ENCODE measurements around the gene PANX2.
"Not testable (repeated sequence)": the region's sequence is repeated elsewhere in the genome, so short reads cannot be mapped to it uniquely, and the experiment has no call there.

The PANX2 gene

GRCh38 chr22:50170453-50171318, at the start of gene PANX2:
PANX2 (plus strand) TSS chr22:50170731; CDS start chr22:50170731, 0 bp downstream.
- DNase-seq = no peak
- in situ Hi-C loops (cut with MboI; ENCODE audit: low pct_unique_long_range_greater_than_20kb, low sequenced_read_pairs) = no loop called here

- no peak for DNase-seq
- in situ Hi-C loops (cut with MboI; ENCODE audit: low pct_unique_long_range_greater_than_20kb, low sequenced_read_pairs) = no loop called here
These were observed 49.3 kb upstream of the PANX2 start for GRCh38 chr22:50121202-50121740.

GRCh38 chr22:50123119-50123518, 47.4 kb upstream of the PANX2 start:
- in situ Hi-C loops (cut with MboI; ENCODE audit: low pct_unique_long_range_greater_than_20kb, low sequenced_read_pairs) = no loop called here
- no peak for DNase-seq

- in situ Hi-C loops (cut with MboI; ENCODE audit: low pct_unique_long_range_greater_than_20kb, low sequenced_read_pairs) = no loop called here
These were observed 45.5 kb upstream of the PANX2 start for GRCh38 chr22:50125029-50125428.

GRCh38 chr22:50129121-50129736, 41.3 kb upstream of the PANX2 start:
- in situ Hi-C loops (cut with MboI; ENCODE audit: low pct_unique_long_range_greater_than_20kb, low sequenced_read_pairs) = no loop called here
- no peak for DNase-seq

More at GRCh38 chr22:50125029-50125428, 45.5 kb upstream of the PANX2 start:
- DNase-seq = no peak

- in situ Hi-C loops (cut with MboI; ENCODE audit: low pct_unique_long_range_greater_than_20kb, low sequenced_read_pairs) = no loop called here
- DNase-seq = no peak
These were observed 38.6 kb upstream of the PANX2 start for GRCh38 chr22:50131894-50132293.

GRCh38 chr22:50134481-50134880, 36.0 kb upstream of the PANX2 start:
- in situ Hi-C loops (cut with MboI; ENCODE audit: low pct_unique_long_range_greater_than_20kb, low sequenced_read_pairs) = no loop called here
- no peak for DNase-seq

- in situ Hi-C loops (cut with MboI; ENCODE audit: low pct_unique_long_range_greater_than_20kb, low sequenced_read_pairs) = no loop called here
- DNase-seq = no peak
These were observed 33.9 kb upstream of the PANX2 start for GRCh38 chr22:50136581-50137015.

- DNase-seq; in situ Hi-C loops (cut with MboI; ENCODE audit: low pct_unique_long_range_greater_than_20kb, low sequenced_read_pairs): not testable (repeated sequence)
These were observed 33.3 kb upstream of the PANX2 start for GRCh38 chr22:50137277-50137676.

- DNase-seq = no peak
- in situ Hi-C loops (cut with MboI; ENCODE audit: low pct_unique_long_range_greater_than_20kb, low sequenced_read_pairs) = no loop called here
These were observed 32.5 kb upstream of the PANX2 start for GRCh38 chr22:50138041-50138440.

GRCh38 chr22:50138988-50139387, 31.5 kb upstream of the PANX2 start:
- DNase-seq = no peak
- in situ Hi-C loops (cut with MboI; ENCODE audit: low pct_unique_long_range_greater_than_20kb, low sequenced_read_pairs) = no loop called here

GRCh38 chr22:50139843-50140415, 30.6 kb upstream of the PANX2 start:
- DNase-seq = no peak
- in situ Hi-C loops (cut with MboI; ENCODE audit: low pct_unique_long_range_greater_than_20kb, low sequenced_read_pairs) = no loop called here

- no peak for DNase-seq
- in situ Hi-C loops (cut with MboI; ENCODE audit: low pct_unique_long_range_greater_than_20kb, low sequenced_read_pairs) = no loop called here
These were observed 29.9 kb upstream of the PANX2 start for GRCh38 chr22:50140615-50141014.

- no peak for DNase-seq
- in situ Hi-C loops (cut with MboI; ENCODE audit: low pct_unique_long_range_greater_than_20kb, low sequenced_read_pairs) = no loop called here
These were observed 29.1 kb upstream of the PANX2 start for GRCh38 chr22:50141462-50141861.

- DNase-seq = no peak
- in situ Hi-C loops (cut with MboI; ENCODE audit: low pct_unique_long_range_greater_than_20kb, low sequenced_read_pairs) = no loop called here
These were observed 28.6 kb upstream of the PANX2 start for GRCh38 chr22:50141891-50142363.

- no peak for DNase-seq
- in situ Hi-C loops (cut with MboI; ENCODE audit: low pct_unique_long_range_greater_than_20kb, low sequenced_read_pairs) = no loop called here
These were observed 27.4 kb upstream of the PANX2 start for GRCh38 chr22:50143096-50143495.

- DNase-seq = no peak
- in situ Hi-C loops (cut with MboI; ENCODE audit: low pct_unique_long_range_greater_than_20kb, low sequenced_read_pairs) = no loop called here
These were observed 26.4 kb upstream of the PANX2 start for GRCh38 chr22:50144005-50144614.

- in situ Hi-C loops (cut with MboI; ENCODE audit: low pct_unique_long_range_greater_than_20kb, low sequenced_read_pairs) = no loop called here
These were observed 24.7 kb upstream of the PANX2 start for GRCh38 chr22:50145721-50146438.

More at GRCh38 chr22:50145721-50146438, 24.7 kb upstream of the PANX2 start:
- no peak for DNase-seq
